ENCODE measurements around the gene S100A16.

DNA sequence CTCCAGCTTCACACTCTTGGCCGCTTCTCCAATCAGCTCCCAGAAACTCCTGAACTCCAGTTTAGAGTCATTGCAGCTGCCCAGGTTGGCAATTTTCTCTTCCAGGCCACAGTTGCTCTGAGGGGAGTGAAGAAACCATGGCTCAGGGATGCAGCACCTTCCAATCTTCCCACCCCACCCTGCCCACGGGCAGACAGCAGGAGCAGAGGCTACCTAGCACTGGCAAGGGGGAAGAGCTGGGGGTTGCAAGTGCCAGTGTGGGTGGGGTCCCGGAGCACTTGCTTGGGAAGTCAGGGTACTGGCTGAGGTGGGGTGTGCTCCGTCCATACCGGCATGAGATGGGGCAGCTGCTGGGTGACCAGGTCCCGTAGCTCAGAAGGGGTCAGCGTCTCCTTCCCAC lies 2.0 kb upstream of the S100A16 start:
- TF ChIP-seq FOSL1 (IDR thresholded peaks at IDR 0.05; ENCODE audit: low read depth) (no peak), POLR2AphosphoS5 (IDR thresholded peaks at IDR 0.05; ENCODE audit: low read depth, low read length) (no peak), POLR2A (IDR thresholded peaks at IDR 0.05; ENCODE audit: borderline replicate concordance, extremely low read depth, insufficient read depth, insufficient read length) (no peak), ELF1 (IDR thresholded peaks at IDR 0.05; ENCODE audit: borderline replicate concordance, low read depth) (no peak)
- TF ChIP-seq, protein P1, sequence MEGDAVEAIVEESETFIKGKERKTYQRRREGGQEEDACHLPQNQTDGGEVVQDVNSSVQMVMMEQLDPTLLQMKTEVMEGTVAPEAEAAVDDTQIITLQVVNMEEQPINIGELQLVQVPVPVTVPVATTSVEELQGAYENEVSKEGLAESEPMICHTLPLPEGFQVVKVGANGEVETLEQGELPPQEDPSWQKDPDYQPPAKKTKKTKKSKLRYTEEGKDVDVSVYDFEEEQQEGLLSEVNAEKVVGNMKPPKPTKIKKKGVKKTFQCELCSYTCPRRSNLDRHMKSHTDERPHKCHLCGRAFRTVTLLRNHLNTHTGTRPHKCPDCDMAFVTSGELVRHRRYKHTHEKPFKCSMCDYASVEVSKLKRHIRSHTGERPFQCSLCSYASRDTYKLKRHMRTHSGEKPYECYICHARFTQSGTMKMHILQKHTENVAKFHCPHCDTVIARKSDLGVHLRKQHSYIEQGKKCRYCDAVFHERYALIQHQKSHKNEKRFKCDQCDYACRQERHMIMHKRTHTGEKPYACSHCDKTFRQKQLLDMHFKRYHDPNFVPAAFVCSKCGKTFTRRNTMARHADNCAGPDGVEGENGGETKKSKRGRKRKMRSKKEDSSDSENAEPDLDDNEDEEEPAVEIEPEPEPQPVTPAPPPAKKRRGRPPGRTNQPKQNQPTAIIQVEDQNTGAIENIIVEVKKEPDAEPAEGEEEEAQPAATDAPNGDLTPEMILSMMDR (IDR thresholded peaks at IDR 0.05 in 2 of 3, conservative IDR thresholded peaks at IDR 0.05 in 1 of 3; ENCODE audit: borderline replicate concordance in 1 of 3, insufficient read depth in 1 of 3, low read depth in 2 of 3, low read length in 2 of 3): no peak

Data from HCT116 (cell line).